CD4-positive, alpha-beta memory T cell (primary cell): ENCODE data around the gene SNX18. TPM values are rescaled to one million over a fixed set of nuclear protein-coding genes. Genes with fewer than 3 reads are reported as not detected.

ENCODE experiments used
- CTCF ChIA-PET: fragments of 350-600 bp; sonication (Branson Sonifier 250); formaldehyde crosslinking; loops from one replicate; lab custom pipeline; 2021; ENCODE audit warnings: inconsistent platforms; ENCODE audit not compliant: partially characterized antibody; lab: Charles Lee
- POLR2A ChIA-PET: fragments of 350-600 bp; sonication (Branson Sonifier 250); formaldehyde crosslinking; loops from one replicate; lab custom pipeline; 2021; ENCODE audit not compliant: partially characterized antibody; lab: Charles Lee
- DNase-seq, 5 donors: peaks; one replicate each; pipeline versions ENCODE4 v3.0.0 to v3.0.0-alpha.2; 2020 to 2022; ENCODE audit warnings: mixed read lengths in 1 of 5
- H3K27ac ChIP-seq: one replicate; pipeline ENCODE4 v1.7.0; 2013; ENCODE audit warnings: low read depth, low read length
- H3K27me3 ChIP-seq: 2 replicates; pipeline ENCODE4 v1.7.0; 2013; ENCODE audit warnings: mild to moderate bottlenecking, low read length, moderate library complexity; ENCODE audit not compliant: insufficient read depth
- H3K36me3 ChIP-seq: 2 replicates; pipeline ENCODE4 v1.7.0; 2013; ENCODE audit warnings: mild to moderate bottlenecking, low read length, moderate library complexity; ENCODE audit not compliant: insufficient read depth
- H3K4me1 ChIP-seq: 2 replicates; pipeline ENCODE4 v1.7.0; 2013; ENCODE audit warnings: mild to moderate bottlenecking, low read length, moderate library complexity; ENCODE audit not compliant: insufficient read depth
- H3K4me3 ChIP-seq, 2 donors: one replicate each; pipeline ENCODE4 v1.7.0; 2013; ENCODE audit warnings: low read length in 2 of 2, mild to moderate bottlenecking in 1 of 2
- H3K9me3 ChIP-seq, 2 donors: one replicate each; pipeline ENCODE4 v1.7.0; 2013; ENCODE audit warnings: low read length in 2 of 2, control low read depth in 1 of 2; ENCODE audit not compliant: control insufficient read depth in 1 of 2
- H3K27ac Mint-ChIP-seq, 7 donors: one replicate each; pipeline ENCODE4 v1.8.0; 2020 to 2021; ENCODE audit warnings: mixed read lengths in 7 of 7, mild to moderate bottlenecking in 6 of 7, inconsistent platforms in 3 of 7, moderate library complexity in 3 of 7
- H3K27me3 Mint-ChIP-seq, 2 donors: one replicate each; pipeline ENCODE4 v1.8.0; 2020 to 2021; ENCODE audit warnings: mixed read lengths in 2 of 2
- H3K36me3 Mint-ChIP-seq, 2 donors: one replicate each; pipeline ENCODE4 v1.8.0; 2020 to 2021; ENCODE audit warnings: mixed read lengths in 2 of 2, inconsistent platforms in 1 of 2, mild to moderate bottlenecking in 1 of 2
- H3K4me1 Mint-ChIP-seq, 4 donors: one replicate each; pipeline ENCODE4 v1.8.0; 2020 to 2021; ENCODE audit warnings: mixed read lengths in 4 of 4, mild to moderate bottlenecking in 1 of 4
- H3K4me3 Mint-ChIP-seq, 8 donors: one replicate each; pipeline ENCODE4 v1.8.0; 2020 to 2021; ENCODE audit warnings: mixed read lengths in 8 of 8, mild to moderate bottlenecking in 7 of 8, moderate library complexity in 6 of 8, inconsistent platforms in 3 of 8
- H3K9me3 Mint-ChIP-seq, 8 donors: one replicate each; pipeline ENCODE4 v1.8.0; 2020 to 2021; ENCODE audit warnings: mixed read lengths in 8 of 8, mild to moderate bottlenecking in 5 of 8, inconsistent platforms in 3 of 8, moderate library complexity in 1 of 8
- intact Hi-C: fragments of 100-400 bp; cut with micrococcal nuclease; formaldehyde crosslinking; loops from one replicate; pipeline ENCODE4 v1.15.1; 2023
- polyA plus RNA-seq, 2 donors: library from polyadenylated mRNA; unstranded; fragments of 300-500 nt; fragmentation: Illumina TruSeq; gene quantifications; one replicate each; pipeline ENCODE4 v1.2.3, GENCODE V29; 2021
- total RNA-seq, 2 experiments: library from RNA; stranded (reverse); gene quantifications; one replicate each; pipeline ENCODE4 v1.2.3, GENCODE V29; 2021

Gene SNX18
- total and polyA plus RNA-seq, 4 experiments from 2014 or later = 0.30 to 31.4 (median 15.3) TPM

DNA sequence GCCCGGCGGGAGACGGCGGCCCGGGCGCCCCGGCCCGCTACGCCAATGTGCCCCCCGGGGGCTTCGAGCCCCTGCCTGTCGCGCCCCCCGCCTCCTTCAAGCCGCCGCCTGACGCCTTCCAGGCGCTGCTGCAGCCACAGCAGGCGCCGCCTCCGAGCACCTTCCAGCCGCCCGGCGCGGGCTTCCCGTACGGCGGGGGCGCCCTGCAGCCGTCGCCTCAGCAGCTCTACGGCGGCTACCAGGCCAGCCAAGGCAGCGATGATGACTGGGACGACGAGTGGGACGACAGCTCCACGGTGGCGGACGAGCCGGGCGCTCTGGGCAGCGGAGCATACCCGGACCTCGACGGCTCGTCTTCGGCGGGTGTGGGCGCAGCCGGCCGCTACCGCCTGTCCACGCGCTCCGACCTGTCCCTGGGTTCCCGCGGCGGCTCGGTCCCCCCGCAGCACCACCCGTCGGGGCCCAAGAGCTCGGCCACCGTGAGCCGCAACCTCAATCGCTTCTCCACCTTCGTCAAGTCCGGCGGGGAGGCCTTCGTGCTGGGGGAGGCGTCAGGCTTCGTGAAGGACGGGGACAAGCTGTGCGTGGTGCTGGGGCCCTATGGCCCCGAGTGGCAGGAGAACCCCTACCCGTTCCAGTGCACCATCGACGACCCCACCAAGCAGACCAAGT is 723 bp downstream of the SNX18 start:
- H3K27me3 Mint-ChIP-seq = no peaks in the 10 kb centered on the region
- Histone ChIP-seq H3K27me3 (no peaks in the 10 kb centered on the region), H3K9me3 (no peaks in the 10 kb centered on the region), H3K4me1 (peaks cover 48% of the 10 kb centered on the region), H3K4me3 (peak overlapping the region; percentile 44 to 62), H3K27ac (peak overlapping the region; percentile 63), H3K36me3 (no peaks in the 10 kb centered on the region)
- H3K9me3 Mint-ChIP-seq = no peaks in the 10 kb centered on the region
- CTCF ChIA-PET = interaction anchor here (0.6 to 4.9 kb wide), 28 partner anchors 9 to 460 kb away, joined by 3 to 181 read pairs (median 5); partner anchors contain the start of gene ARL15
- H3K27ac Mint-ChIP-seq = peak overlapping the region in 2 of 7 donors; percentile 41 to 47
- H3K4me3 Mint-ChIP-seq = peak overlapping the region; percentile 83 to 93 (median 90)
- H3K4me1 Mint-ChIP-seq = peaks cover 4 to 39% (median 21%) of the 10 kb centered on the region in 4 donors
- DNase-seq = peak; percentile 56 to 64 (median 61)
- peaks cover 5 to 8% of the 10 kb centered on the region in 2 donors for H3K36me3 Mint-ChIP-seq
- intact Hi-C loops = no loop called here
- POLR2A ChIA-PET = interaction anchor here (0.6 to 5.0 kb wide), 20 partner anchors 9 to 423 kb away, joined by 3 to 74 read pairs (median 4); partner anchors contain the start of gene ARL15

DNA sequence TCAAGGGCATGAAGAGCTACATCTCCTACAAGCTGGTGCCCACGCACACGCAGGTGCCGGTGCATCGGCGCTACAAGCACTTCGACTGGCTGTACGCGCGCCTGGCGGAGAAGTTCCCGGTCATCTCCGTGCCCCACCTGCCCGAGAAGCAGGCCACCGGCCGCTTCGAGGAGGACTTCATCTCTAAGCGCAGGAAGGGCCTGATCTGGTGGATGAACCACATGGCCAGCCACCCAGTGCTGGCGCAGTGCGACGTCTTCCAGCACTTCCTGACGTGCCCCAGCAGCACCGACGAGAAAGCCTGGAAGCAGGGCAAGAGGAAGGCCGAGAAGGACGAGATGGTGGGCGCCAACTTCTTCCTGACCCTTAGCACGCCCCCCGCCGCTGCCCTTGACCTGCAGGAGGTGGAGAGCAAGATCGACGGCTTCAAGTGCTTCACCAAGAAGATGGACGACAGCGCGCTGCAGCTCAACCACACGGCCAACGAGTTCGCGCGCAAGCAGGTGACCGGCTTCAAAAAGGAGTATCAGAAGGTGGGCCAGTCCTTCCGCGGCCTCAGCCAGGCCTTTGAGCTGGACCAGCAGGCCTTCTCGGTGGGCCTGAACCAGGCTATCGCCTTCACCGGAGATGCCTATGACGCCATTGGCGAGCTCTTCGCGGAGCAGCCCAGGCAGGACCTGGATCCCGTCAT is 1.4 kb downstream of the SNX18 start:
- H3K9me3 ChIP-seq = no peaks in the 10 kb centered on the region
- Mint-ChIP-seq H3K4me1 (peaks cover 4 to 46% (median 23%) of the 10 kb centered on the region in 4 donors), H3K4me3 (peak overlapping the region; percentile 83 to 93 (median 90)), H3K27ac (peak overlapping the region in 4 of 7 donors; percentile 11 to 72 (median 54)), H3K9me3 (no peaks in the 10 kb centered on the region), H3K27me3 (no peaks in the 10 kb centered on the region), H3K36me3 (peaks cover 5 to 8% of the 10 kb centered on the region in 2 donors)
- H3K27ac ChIP-seq = peak overlapping the region; percentile 63
- H3K27me3 ChIP-seq = no peaks in the 10 kb centered on the region
- H3K36me3 ChIP-seq = no peaks in the 10 kb centered on the region
- ChIA-PET POLR2A (interaction anchor here (0.6 to 5.0 kb wide), 14 partner anchors 65 to 422 kb away, joined by 3 to 74 read pairs (median 14); no protein-coding TSS in a partner anchor), CTCF (interaction anchor here (0.6 to 4.9 kb wide), 24 partner anchors 9 to 459 kb away, joined by 3 to 181 read pairs (median 4); partner anchors contain the start of gene ARL15)
- H3K4me1 ChIP-seq = peaks cover 55% of the 10 kb centered on the region
- DNase-seq = peak in 1 of 5 donors; percentile 33
- peak overlapping the region; percentile 44 to 62 for H3K4me3 ChIP-seq
- intact Hi-C loops = no loop called here

DNA sequence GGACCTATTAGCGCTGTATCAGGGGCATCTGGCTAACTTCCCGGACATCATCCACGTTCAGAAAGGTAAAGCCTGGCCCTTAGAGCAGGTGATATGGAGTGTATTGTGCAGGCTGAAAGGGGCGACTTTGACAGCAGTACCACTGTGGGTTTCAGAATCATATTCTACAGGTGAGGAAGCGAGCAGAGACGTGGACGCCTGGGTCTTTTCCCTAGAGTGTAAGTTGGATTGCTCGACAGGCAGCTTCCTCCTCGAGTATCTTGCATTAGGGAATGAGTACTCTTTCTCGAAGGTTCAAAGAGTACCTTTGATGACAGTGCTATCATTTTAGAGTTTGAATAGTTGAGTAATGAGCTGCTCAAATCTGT is 1.9 kb downstream of the SNX18 start:
- Histone ChIP-seq H3K4me1 (peaks cover 60% of the 10 kb centered on the region), H3K9me3 (no peaks in the 10 kb centered on the region), H3K27ac (no peak overlapping the region), H3K4me3 (peak overlapping the region; percentile 44 to 62), H3K27me3 (no peaks in the 10 kb centered on the region), H3K36me3 (no peaks in the 10 kb centered on the region)
- no peaks in the 10 kb centered on the region for H3K27me3 Mint-ChIP-seq
- CTCF ChIA-PET = interaction anchor here (0.7 to 4.9 kb wide), 9 partner anchors 30 to 348 kb away, joined by 3 to 181 read pairs (median 4); no protein-coding TSS in a partner anchor
- H3K27ac Mint-ChIP-seq = peak overlapping the region in 6 of 7 donors; percentile 11 to 72 (median 62)
- POLR2A ChIA-PET = interaction anchor here (0.8 to 5.0 kb wide), 7 partner anchors 91 to 326 kb away, joined by 4 to 74 read pairs (median 34); no protein-coding TSS in a partner anchor
- H3K36me3 Mint-ChIP-seq = peaks cover 5 to 8% of the 10 kb centered on the region in 2 donors
- intact Hi-C loops = no loop called here
- H3K9me3 Mint-ChIP-seq = no peaks in the 10 kb centered on the region
- DNase-seq = no peak
- H3K4me3 Mint-ChIP-seq = peak overlapping the region; percentile 83 to 93 (median 90)
- peaks cover 4 to 51% (median 26%) of the 10 kb centered on the region in 4 donors for H3K4me1 Mint-ChIP-seq

DNA sequence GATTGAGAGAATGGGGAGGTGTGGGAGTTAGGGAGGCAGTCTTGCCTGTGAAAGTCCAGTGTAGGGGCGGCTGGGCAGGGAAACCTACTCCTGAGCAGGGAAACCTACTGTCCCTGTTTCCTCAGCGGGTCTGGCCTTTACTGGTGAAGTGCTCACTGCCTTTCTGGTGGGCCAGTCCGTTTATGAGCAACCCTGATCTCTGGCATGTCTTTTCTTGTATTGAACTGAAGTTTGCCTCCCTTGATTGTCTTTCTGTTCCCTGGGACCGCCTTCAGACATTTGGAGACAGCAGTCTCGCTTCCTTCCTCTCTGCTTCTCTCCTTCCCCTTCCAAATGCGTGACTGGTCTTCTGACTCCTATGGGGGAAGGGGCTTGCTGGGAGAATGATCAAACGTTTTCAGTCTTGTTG is 2.9 kb downstream of the SNX18 start:
- no peak for DNase-seq
- Mint-ChIP-seq H3K4me3 (peak overlapping the region; percentile 83 to 93 (median 90)), H3K36me3 (peaks cover 5 to 8% of the 10 kb centered on the region in 2 donors), H3K27ac (peak overlapping the region in 5 of 7 donors; percentile 11 to 78 (median 68)), H3K4me1 (peaks cover 4 to 55% (median 29%) of the 10 kb centered on the region in 4 donors), H3K27me3 (no peaks in the 10 kb centered on the region), H3K9me3 (no peaks in the 10 kb centered on the region)
- intact Hi-C loops = no loop called here
- POLR2A ChIA-PET = interaction anchor here (5.0 kb wide), 1 partner anchor 90 kb away, joined by 40 read pairs; no protein-coding TSS in a partner anchor
- H3K4me1 ChIP-seq = peaks cover 70% of the 10 kb centered on the region
- CTCF ChIA-PET = interaction anchor here (1.4 kb wide), 1 partner anchor 31 kb away, joined by 3 read pairs; no protein-coding TSS in a partner anchor
- H3K27me3 ChIP-seq = no peaks in the 10 kb centered on the region
- H3K36me3 ChIP-seq = no peaks in the 10 kb centered on the region
- H3K27ac ChIP-seq = no peak overlapping the region
- H3K4me3 ChIP-seq = peak overlapping the region; percentile 44 to 62
- no peaks in the 10 kb centered on the region for H3K9me3 ChIP-seq

DNA sequence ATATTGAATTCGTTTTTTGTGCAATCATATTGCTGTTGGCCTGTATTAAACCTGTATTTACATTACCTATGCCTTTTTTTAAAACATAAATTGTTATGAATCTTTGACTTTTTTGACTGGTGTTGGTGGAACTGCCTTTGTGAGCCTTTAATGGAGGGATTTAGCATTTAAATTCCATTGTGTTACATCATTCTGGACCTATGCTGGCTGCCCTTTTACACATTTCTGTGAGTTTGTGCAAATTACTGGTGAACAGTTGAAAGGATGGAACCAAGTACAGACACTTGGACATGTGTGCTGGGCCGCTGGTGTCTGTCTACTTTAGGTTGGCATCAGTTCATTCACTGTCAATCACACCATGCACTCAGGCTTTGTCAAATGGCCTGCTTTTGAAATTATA is 3.4 kb downstream of the SNX18 start:
- Histone ChIP-seq H3K27ac (no peak overlapping the region), H3K4me1 (peaks cover 75% of the 10 kb centered on the region), H3K4me3 (peak overlapping the region; percentile 44 to 62), H3K9me3 (no peaks in the 10 kb centered on the region), H3K27me3 (no peaks in the 10 kb centered on the region), H3K36me3 (no peaks in the 10 kb centered on the region)
- peaks cover 4 to 58% (median 31%) of the 10 kb centered on the region in 4 donors for H3K4me1 Mint-ChIP-seq
- H3K36me3 Mint-ChIP-seq = peaks cover 5 to 8% of the 10 kb centered on the region in 2 donors
- H3K27ac Mint-ChIP-seq = peak overlapping the region in 1 of 7 donors; percentile 23
- peak overlapping the region; percentile 83 to 93 (median 90) for H3K4me3 Mint-ChIP-seq
- POLR2A ChIA-PET = interaction anchor here (0.7 to 1.0 kb wide), 2 partner anchors 90 to 232 kb away, joined by 3 read pairs; no protein-coding TSS in a partner anchor
- no peaks in the 10 kb centered on the region for H3K9me3 Mint-ChIP-seq
- H3K27me3 Mint-ChIP-seq = no peaks in the 10 kb centered on the region
- intact Hi-C loops = no loop called here
- CTCF ChIA-PET = interaction anchor here (1.1 to 1.4 kb wide), 2 partner anchors 224 to 324 kb away, joined by 3 to 8 read pairs; no protein-coding TSS in a partner anchor
- no peak for DNase-seq

DNA sequence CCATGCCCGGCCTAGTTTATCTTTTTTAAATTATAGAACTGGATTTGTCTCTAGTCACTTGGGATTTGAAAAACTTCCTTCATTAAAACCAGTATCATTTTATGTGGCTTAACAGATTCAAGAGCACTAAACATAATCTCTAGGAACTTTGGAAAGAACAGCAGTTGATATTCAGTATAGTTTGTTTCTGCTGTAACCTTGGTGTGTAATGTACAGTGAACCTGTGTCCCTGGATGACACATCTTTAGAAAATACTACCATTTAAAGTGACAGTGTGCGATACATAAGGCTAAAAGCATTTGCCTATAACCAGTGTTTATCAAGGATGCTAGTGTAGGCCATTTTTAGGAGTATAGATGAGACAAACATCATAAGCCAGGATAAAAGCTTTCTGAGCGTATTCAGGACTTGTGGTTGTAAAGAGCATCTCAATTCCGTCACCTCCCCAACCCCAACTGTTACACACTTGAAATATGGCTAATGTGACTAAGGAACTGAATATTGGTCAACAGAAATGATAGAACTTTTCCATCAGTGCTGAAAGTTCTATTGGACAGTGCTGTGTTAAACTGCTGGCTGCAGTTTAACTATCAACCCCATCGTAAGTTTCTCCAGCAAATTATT is 4.4 kb downstream of the SNX18 start:
- POLR2A ChIA-PET = interaction anchor here (0.7 to 2.4 kb wide), 3 partner anchors 88 to 231 kb away, joined by 3 to 8 read pairs (median 3); no protein-coding TSS in a partner anchor
- Histone ChIP-seq H3K9me3 (no peaks in the 10 kb centered on the region), H3K27me3 (no peaks in the 10 kb centered on the region), H3K4me1 (peaks cover 83% of the 10 kb centered on the region), H3K36me3 (no peaks in the 10 kb centered on the region), H3K27ac (no peak overlapping the region), H3K4me3 (no peak overlapping the region)
- Mint-ChIP-seq H3K9me3 (no peaks in the 10 kb centered on the region), H3K4me3 (peak overlapping the region in 7 of 8 donors; percentile 50 to 90 (median 83)), H3K4me1 (peaks cover 3 to 56% (median 29%) of the 10 kb centered on the region in 4 donors), H3K27ac (peak overlapping the region in 1 of 7 donors; percentile 3), H3K36me3 (peaks cover 5 to 8% of the 10 kb centered on the region in 2 donors), H3K27me3 (no peaks in the 10 kb centered on the region)
- CTCF ChIA-PET = interaction anchor here (1.1 to 1.5 kb wide), 3 partner anchors 223 to 346 kb away, joined by 3 to 8 read pairs (median 3); no protein-coding TSS in a partner anchor
- DNase-seq = no peak
- intact Hi-C loops = no loop called here
